Measurements from ENCODE around the gene CDK18. TPM values are rescaled to one million over a fixed set of nuclear protein-coding genes. Genes with fewer than 3 reads are reported as not detected.

Gene CDK18
- total RNA-seq, 1 experiment from 2014 or later: 38.5 TPM

DNA sequence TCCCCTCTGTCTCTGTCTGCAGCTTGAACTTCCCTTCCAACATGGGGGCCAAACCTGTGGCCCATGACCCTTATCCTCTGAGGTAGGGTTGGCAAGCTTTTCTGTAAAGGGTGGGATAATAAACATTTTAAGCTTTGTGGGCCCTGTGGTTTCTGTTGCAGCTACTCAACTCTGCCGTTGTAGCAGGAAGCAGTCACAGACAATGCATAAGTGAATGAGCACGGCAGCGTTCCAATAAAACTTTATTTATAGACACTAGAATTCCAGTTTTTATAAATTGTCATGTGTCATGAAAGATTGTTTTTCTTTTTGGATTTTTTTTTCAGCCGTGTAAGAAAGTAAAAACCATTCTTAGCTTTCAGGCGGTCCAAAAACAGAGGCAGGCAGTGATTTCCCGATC is 18.2 kb upstream of the CDK18 start:
- H3K14ac ChIP-seq (ENCODE audit: insufficient read depth, low read length): no peak overlapping the region
- H3K4me1 ChIP-seq (ENCODE audit: insufficient read depth, low read length): peaks cover 4% of the 10 kb centered on the region; the same call in 1 of the 2 replicates
- H2BK20ac ChIP-seq (ENCODE audit: low read depth, low read length, poor library complexity, severe bottlenecking): no peak overlapping the region
- Mint-ChIP-seq H3K4me3 (no peak overlapping the region; a peak in 1 of 5 replicates), H3K27me3 (ENCODE audit: low read depth) (peaks cover 51% of the 10 kb centered on the region), H3K27ac (no peak overlapping the region), H3K4me1 (peaks cover 33% of the 10 kb centered on the region in 2 experiments), H3K9me3 (no peaks in the 10 kb centered on the region; a peak in 2 of 5 replicates), H3K36me3 (ENCODE audit: insufficient read depth in 1 of 3, low read depth in 3 of 3) (no peaks in the 10 kb centered on the region)
- no peak overlapping the region for H4K5ac ChIP-seq (ENCODE audit: insufficient read length, low read depth, low read length)
- no peak for DNase-seq
- H3K79me2 ChIP-seq (ENCODE audit: insufficient read depth, low read length): no peaks in the 10 kb centered on the region
- no peaks in the 10 kb centered on the region for H3K23me2 ChIP-seq (ENCODE audit: insufficient read length, low read depth, low read length, poor library complexity, severe bottlenecking)
- H3K4ac ChIP-seq (ENCODE audit: low read depth, low read length): no peak overlapping the region
- no peak overlapping the region for H2BK5ac ChIP-seq (ENCODE audit: insufficient read length, low read length)
- no peak overlapping the region for H2BK120ac ChIP-seq (ENCODE audit: low read depth, low read length, poor library complexity, severe bottlenecking)
- H2AFZ ChIP-seq (ENCODE audit: low read length): no peak overlapping the region
- H3K79me1 ChIP-seq (ENCODE audit: insufficient read depth, low read depth, low read length, poor library complexity, severe bottlenecking): no peaks in the 10 kb centered on the region
- no peak overlapping the region for H3K4me2 ChIP-seq (ENCODE audit: insufficient read depth, insufficient read length, low read length)
- no peaks in the 10 kb centered on the region for H3K9me3 ChIP-seq (ENCODE audit: control insufficient read depth, low read depth, low read length)
- no peaks in the 10 kb centered on the region for H4K20me1 ChIP-seq (ENCODE audit: control insufficient read depth, insufficient read depth, insufficient read length)
- no peak for TF ChIP-seq CTCF (conservative IDR thresholded peaks at IDR 0.05)
- no peak overlapping the region for H3K18ac ChIP-seq (ENCODE audit: insufficient read length, low read depth, low read length)
- H3K56ac ChIP-seq (ENCODE audit: insufficient read length, low read depth, low read length): no peak overlapping the region
- H2BK12ac ChIP-seq (ENCODE audit: insufficient read length, low read depth, low read length): no peak overlapping the region
- WGBS (ENCODE audit: extremely low coverage, insufficient read length, low lambda C conversion rate): no CpG with 5 or more reads among the region's 6 CpGs
- H3K27ac ChIP-seq (ENCODE audit: insufficient read length, low read depth, low read length): no peak overlapping the region
- H4K91ac ChIP-seq (ENCODE audit: insufficient read length, low read depth, low read length): no peak overlapping the region
- no peak overlapping the region for H3K9ac ChIP-seq (ENCODE audit: extremely low read depth, insufficient read length, low read length)
- no peak overlapping the region for H3T11ph ChIP-seq (ENCODE audit: low read length)
- H3K27me3 ChIP-seq (ENCODE audit: insufficient read depth, low read length): no peaks in the 10 kb centered on the region; the same call in 1 of the 2 replicates
- no peak overlapping the region for H2AK5ac ChIP-seq (ENCODE audit: insufficient read length, low read length)
- no peak overlapping the region for H2BK15ac ChIP-seq (ENCODE audit: low read depth, low read length)
- no peak overlapping the region for H4K8ac ChIP-seq (replicated peaks; ENCODE audit: insufficient read length, low read depth, low read length)
- H3K23ac ChIP-seq (ENCODE audit: insufficient read length, low read depth, low read length): no peak overlapping the region
